Activated naive CD8-positive, alpha-beta T cell treated with anti-CD3 and anti-CD28 coated beads, Interleukin-2, amount 10 ng/mL, durations not matched to agents 7 days and 5 days (primary cell): ENCODE data around the gene PHF20. TPM values are rescaled to one million over a fixed set of nuclear protein-coding genes. Genes with fewer than 3 reads are reported as not detected.

Source experiments
- total RNA-seq, 2 experiments: library from RNA; stranded (reverse); gene quantifications; one replicate each; pipeline ENCODE4 v1.2.3, GENCODE V29; 2021

The PHF20 gene
- total RNA-seq, 2 experiments from 2014 or later, result 61.9 to 69.4 TPM

Other genes with a start within 250 kb of the PHF20 start
- gene C20orf173, start 242.4 kb upstream of the PHF20 start, total RNA-seq, result not detected
- gene ERGIC3, start 229.9 kb upstream of the PHF20 start, total RNA-seq, result 100 to 1,000 TPM; 123 to 125 TPM
- gene SPAG4, start 156.2 kb upstream of the PHF20 start, total RNA-seq, result 1 to 10 TPM; 3.8 to 5.7 TPM
- gene CPNE1, start 107.1 kb upstream of the PHF20 start, total RNA-seq, result 100 to 1,000 TPM; 296 to 327 TPM
- 100 to 1,000 TPM; 116 to 120 TPM for gene RBM12, start 107.1 kb upstream of the PHF20 start, total RNA-seq
- gene NFS1, start 72.7 kb upstream of the PHF20 start, total RNA-seq, result 10 to 100 TPM; 33.1 to 33.8 TPM
- 100 to 1,000 TPM in 1 of 2 experiments, 10 to 100 TPM in 1; 96.9 to 112 TPM for gene ROMO1, start 72.6 kb upstream of the PHF20 start, total RNA-seq
- gene RBM39, start 29.8 kb upstream of the PHF20 start, total RNA-seq, result 100 to 1,000 TPM; 478 to 499 TPM
- gene SCAND1, start 182.5 kb downstream of the PHF20 start, total RNA-seq, result 10 to 100 TPM; 57.8 to 60.9 TPM
- 1 to 10 TPM; 5.7 to 7.1 TPM for gene CNBD2, start 196.6 kb downstream of the PHF20 start, total RNA-seq